GM19240 (cell line): ENCODE data around the gene ECD.

ENCODE experiments used
- DNase-seq: peaks from one replicate; pipeline ENCODE4 v3.0.0; 2011; ENCODE audit warnings: low spot score; ENCODE audit not compliant: insufficient read length

Gene ECD

DNA sequence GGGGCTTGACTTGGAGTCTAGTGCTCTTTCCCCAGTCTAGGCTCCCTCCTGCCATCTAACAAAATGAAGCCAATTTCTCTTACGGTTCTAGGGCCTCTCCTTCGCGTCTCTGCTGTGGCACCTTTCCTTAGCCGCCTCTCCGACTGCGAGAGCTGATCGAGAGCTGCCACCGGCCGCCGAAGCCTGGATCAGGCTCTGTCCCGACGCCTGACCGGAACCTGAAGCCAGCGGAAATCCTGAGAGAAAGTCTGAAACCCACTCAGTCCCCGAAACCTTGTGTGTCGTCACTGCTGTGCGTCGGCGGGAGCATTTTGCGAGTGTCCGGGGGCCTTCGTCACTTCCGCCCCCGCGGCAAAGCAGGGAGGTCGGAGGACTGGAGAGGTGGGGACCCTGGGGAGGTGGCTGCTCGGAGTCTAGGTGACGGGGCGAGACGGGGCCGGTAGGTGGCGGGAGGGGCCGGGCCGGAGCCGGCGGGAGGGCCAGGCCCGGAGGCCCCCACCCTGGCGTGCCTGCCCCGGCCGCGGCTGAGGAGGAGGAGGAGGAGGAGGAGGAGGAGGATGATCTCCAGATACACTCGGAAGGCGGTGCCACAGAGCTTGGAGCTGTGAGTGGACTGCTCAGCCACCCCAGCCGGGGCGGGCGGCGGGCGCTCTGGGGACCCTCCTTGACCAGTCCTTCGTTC is at the start of gene ECD, which contains the start of gene FAM149B1:
Gene ECD (minus strand): TSS at position 226 of the 682 bp plus-strand sequence. CDS start 4,071 bp downstream, outside the sequence.
Gene FAM149B1 (plus strand): TSS at position 337 of the 682 bp plus-strand sequence. CDS start 221 bp downstream, at position 558.
- DNase-seq = peak; percentile 77

DNA sequence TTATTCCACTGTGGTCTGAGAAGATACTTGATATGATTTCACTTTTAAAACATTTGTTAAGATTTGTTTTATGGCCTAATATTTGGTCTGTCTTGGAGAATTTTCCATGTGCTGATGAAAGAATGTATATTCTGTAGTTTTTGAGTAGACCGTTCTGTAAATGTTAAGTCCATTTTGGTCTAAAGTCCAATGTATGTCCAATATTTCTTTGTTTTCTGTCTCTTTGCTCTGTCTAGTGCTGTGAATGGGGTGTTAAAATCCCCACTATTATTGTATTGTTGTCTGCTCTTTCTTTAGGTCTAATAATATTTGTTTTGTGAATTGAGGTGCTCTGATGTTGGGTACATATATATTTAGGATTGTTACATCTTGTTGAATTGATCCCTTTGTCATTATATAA is 47.9 kb upstream of the ECD start:
- DNase-seq = no peak

DNA sequence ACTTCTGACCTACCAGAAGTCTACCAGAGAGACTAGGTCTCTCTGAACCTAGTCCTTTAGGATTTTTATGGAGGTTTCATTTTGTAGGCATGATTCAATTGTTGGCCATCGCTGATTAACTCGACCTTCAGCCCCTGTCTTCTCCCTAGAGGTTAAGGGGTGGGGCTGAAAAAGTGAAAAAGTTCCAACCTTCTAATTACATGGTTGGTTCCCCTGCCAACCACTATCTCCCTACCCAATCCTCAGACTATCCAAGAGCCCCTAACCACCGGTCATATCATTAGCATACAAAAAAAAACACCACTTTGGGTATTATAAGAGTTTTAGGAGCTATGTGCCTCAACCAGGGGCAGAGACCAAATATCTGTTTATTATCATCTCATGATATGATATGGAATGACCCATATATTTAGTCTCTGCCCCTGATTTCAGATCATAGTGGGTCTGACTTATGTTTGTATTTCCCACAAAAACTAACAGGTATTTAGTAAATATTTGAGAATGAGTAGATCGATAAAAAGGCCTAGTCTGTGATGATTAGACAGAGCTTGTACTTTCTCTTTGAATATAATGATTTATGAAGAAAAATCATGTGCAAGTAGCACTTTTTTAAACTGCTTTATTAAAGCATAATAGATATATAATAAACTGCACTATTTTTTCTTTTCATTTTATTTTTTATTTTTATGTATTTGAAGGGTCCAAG is 43.5 kb upstream of the ECD start:
- DNase-seq = no peak

DNA sequence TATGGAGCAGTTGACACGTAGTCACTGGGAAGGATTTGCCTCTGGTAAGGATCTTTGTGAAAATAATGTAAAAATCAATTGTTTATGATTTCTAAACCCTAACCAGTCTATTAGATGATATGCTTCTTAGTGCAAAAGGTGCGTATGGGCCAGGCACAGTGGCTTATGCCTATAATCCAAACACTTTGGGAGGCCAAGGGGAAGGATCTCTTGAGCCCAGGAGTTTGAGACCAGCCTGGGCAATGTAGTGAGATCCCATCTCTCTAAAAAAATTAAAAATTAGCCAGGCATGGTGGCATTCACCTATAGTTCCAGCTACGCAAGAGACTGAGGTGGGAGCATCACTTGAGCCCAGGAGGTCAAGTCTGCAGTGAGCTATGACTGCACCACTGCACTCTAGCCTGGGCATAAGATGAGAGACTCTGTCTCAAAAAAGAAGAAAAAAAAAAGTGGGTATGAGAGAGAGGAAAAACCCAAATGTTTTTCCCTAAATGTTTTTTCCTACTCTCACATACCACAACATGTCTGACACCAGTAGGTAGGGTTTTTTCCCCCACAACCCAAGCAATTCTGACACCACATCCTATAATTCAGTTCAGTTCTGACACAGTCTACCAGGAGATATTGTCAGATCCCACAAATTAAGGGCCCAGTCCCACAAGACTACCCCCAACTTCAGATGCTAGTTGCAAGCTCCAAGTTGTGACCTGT is 42.7 kb upstream of the ECD start:
- DNase-seq = no peak

DNA sequence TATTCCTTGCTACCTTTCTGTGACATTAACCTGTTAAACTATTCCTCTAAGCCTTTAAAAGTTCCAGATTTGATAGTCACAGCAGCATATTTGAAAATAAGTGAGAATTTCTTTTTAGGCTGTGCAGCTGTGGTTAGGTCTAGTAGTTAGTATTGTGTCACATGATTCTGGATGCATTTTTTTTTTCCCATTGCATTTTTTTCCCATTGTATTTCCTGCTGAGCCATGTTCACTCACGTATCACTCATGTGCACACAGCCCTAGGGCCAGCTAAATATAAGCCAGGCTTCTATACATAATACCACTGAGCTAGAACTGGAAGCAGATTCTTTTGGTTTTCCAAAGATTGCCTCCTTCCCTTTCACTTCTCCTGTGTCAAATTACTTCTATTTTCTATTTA is 41.9 kb upstream of the ECD start:
- no peak for DNase-seq

DNA sequence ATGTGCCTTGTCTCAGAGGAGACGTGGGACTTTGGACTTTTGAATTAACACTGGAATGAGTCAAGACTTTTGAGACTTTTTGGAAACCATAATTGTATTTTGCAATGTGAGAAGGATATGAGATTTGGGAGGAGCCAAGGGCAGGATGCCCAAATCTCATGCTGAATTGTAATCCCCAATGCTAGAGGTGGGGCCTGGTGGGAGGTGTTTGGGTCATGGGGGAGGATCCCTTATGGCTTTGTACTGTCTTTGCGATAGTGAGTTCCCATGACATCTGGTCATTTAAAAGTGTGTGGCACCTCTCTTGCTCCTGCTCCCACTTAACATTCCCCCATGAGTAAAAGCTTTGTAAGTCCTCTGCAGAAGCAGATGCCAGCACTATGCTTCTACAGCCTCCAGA is 40.1 kb upstream of the ECD start:
- DNase-seq = no peak

DNA sequence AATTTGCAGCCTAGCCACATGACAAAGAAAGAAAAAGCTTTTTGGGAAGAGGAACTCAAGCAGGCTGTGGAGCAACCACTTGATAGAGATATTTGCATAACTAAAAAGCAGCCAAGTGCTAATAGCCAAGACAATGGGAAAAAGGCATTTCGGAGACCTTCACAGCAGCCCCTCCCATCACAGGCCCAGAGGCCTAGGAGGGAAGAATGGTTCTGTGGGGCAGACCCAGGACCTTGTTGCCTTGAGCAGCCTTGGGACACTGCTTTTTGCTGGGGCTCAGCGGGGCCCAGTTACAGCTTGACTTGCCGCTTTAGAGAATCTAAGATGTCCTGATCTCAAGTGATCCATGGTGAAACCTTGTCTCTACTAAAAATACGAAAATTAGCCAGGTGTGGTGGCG is 38.6 kb upstream of the ECD start:
- DNase-seq = no peak

DNA sequence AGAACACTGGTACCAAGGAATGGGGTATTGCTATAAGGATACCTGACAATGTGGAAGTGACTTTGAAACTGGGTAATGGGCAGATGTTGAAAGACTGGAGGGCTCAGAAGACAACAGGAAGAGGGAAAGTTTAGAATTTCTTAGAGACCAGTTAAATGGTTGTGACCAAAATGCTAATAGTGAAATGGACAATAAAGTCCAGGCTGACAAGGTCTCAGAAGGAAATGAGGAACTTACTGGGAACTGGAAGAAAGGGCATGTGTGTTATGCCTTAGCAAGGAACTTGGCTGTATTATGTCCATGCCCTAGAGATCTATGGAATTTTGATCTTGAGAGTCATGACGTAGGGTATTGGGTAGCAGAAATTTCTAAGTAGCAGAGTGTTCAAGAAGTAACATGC is 38.1 kb upstream of the ECD start:
- no peak for DNase-seq

DNA sequence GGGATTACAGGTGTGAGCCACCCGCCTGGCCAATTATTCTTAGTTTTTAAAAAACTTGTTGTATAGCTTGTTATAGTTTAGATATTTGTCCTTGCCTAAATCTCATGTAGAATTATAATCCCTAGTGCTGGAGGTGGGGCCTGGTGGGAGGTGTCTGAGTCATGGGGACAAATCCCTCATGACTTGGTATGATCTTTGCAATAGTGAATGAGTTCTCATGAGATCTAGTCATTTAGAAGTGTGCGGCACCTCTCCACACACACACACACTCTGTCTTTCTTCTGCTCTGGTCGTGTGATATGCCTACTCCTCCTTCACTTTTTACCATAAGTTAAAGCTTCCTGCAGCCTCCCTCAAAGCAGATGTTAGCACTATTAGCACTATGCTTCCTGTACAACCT is 37.3 kb upstream of the ECD start:
- DNase-seq = no peak

DNA sequence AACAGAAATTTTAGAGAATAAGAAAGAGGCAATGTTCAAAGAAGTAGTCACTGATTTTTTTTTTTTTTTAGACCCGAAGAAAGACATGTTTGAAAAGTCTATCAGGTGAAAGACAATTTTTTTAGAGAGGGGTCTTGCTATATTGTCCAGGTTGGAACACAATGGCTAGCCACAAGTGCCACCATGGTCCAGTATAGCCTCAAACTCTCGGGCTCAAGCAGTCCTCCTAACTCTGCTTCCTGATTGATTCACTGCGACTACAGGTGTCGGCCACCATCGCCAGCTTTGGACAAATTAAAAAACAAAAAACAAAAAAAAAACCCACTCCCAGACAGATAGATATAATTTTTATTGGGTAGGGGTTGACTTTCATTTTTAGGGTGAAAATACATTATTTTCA is 22.4 kb upstream of the ECD start:
- DNase-seq = no peak

DNA sequence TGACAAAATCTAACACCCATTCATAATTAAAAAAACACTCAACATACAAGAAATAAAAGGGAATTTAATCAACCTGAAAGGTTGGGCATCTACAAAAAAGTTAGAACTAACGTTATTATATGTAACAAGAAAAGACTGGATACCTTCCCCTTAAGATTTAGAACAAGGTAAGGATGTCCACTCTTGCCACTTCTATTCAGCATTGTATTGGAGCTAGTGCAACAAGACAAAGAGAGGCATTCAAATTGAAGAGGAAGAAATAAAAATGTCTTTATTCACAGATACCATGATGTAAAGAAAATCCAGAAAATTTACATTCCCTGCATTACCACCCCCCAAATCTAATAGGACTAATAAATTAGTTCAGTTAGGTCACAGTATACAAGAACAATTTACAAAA is 18.5 kb upstream of the ECD start:
- no peak for DNase-seq

DNA sequence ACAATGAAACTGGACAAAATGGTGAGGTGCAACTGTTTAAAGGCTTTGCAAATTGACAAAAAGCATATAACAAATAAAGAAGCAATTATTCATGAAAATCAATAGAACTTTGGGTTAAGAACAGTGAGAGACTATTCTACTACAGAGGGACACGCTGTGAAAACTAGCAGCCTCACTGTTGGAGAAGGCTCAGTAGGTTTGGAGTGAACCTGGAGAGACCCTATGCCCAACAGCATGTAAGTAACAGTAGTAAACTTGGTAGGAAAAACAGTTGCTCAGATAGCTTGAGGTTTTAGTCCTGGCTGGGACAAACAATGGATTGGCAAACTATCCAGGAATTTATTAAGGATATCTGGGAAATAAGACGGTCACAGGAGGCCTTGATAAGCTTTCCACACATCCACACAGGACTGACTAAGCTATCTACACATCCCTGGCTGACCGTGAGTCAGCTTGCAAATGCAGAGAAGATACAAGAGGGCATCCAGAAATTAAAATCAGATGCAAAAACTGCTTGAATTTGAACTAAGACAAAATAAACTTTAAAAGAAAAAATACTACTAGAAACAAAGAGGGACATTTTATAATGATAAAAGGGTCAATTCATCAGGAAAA is 16.0 kb upstream of the ECD start:
- DNase-seq = no peak

DNA sequence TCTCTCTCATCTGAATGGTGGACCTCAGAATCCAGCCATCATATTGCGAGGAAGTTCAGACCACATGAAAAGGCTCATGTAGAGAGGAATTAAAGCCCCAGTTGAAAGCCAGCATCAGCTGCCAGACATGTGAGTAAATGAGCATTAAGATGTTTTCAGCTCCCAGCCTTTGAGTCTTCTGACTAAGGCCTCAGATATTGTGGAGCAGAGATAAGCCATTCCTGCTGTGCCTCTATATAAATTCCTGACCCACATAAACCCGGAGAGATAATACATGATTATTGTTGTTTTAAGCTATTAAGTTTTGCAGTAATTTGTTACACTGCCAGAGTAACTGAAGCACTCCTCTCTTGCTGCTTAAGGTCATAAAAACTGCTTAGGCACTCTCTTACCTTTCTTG is 14.8 kb upstream of the ECD start:
- no peak for DNase-seq

DNA sequence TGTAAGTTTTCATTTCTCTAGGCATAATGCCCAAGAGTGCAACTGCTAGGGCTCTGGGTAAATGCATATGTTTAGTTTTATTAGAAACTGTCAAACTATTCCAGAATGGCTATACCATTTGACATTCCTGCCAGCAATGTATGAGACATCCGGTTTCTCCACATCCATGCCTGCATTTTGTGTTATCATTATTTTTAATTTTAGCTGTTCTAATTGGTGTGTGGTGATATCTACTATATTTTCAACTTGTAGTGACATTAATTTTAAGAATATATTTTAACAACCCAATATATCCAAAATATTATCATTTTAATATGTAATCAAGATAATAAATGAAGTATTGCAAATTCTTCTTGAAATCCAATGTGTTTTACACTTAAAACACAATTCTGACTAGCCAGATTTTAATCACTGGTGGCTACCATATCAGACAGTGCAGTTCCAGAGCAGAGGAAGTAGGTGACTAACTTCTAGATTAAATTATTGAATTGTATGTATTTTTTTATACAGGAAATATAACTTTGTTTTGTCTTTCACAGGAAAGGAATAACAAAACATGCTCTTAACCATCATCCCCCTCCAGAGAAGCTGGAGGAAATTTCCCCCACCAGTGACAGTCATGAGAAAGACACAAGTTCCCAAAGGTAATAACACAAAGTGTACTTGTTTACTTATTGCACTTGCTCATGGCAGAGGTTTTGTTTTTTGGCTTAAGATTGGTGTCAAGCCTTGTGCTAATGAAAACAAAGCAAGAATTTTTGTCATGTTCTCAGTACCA is 6.5 kb upstream of the ECD start:
- no peak for DNase-seq

DNA sequence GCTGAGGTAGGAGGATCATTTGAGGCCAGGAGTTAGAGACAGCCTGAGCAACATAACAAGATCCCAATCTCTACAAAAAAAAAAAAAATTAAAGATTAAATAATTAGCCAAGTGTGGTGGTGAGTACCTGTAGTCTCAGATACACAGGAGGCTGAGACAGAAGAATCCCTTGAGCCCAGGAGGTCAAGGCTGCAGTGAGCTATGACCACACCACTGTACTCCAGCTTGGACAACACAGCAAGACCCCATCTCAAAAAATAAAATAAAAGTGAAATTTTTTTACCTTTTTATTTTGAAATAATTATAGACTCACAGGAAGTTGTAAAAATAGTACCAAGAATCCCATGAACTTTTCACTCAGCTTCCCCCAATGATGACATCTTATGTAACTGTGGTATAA is 5.1 kb upstream of the ECD start:
- no peak for DNase-seq

DNA sequence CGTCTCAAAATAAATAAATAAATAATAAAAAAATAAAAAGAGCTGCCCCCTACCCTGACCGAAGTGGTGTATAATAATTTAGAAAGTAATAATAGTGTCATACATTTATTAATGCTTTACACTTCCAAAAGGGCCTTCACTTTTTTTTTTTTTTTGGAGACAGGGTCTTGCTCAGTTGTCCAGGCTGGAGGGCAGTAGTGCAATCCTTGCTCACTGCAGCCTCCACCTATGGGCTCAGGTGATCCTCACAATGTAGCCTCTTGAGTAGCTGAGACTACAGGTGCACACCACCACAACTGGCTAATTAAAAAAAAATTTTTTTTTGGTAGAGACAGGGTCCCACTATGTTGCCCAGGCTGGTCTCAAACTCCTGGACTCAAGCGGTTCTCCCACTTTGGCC is 1.5 kb upstream of the ECD start:
- no peak for DNase-seq

DNA sequence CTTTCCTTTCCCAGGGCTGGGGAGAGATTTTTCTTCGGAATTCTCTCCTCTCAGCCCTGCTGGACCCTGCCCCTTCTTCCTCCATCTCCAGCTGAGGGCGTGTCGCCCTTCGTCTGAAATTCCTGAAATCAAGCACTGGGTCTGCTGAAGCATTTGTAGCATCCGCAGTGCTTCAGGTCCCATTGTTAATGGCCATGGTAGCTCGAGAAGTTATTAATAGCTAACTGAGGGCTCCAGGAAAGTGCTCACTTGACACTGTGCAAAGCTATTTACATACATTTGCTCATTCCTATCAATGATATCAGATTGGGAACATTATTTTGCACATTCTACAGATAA is 626 bp upstream of the ECD start:
- DNase-seq = no peak

DNA sequence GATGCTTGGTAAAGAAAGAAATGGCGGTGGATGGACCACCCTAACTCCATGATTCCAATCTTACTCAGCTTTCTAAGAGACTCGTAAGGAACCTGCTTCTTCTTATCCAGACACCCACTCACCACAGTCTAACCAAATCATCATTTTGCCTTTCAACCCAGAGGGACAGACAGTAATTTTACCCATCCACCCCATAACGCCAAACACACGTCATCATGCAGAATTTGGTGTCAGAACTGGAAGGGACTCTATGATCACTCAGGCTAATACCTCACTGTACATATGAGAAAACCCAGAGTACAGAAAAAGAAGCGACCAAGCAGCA is 388 bp downstream of the ECD start:
- no peak for DNase-seq

DNA sequence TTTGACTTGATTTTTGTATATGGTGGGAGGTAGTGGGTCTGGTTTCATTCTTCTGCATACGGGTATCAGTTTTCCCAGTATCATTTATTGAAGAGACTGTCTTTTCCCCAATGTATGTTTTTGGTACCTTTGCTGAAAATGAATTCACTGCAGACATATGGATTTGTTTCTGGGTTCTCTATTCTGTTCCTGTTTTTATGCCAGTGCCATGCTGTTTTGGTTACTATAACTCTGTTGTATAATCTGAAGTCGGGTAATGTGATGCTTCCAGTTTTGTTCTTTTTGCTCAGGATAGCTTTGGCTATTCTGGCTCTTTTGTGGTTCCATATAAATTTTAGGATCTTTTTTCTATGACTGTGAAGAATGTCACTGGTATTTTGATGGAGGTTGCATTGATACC is 836 bp downstream of the ECD start:
- no peak for DNase-seq

DNA sequence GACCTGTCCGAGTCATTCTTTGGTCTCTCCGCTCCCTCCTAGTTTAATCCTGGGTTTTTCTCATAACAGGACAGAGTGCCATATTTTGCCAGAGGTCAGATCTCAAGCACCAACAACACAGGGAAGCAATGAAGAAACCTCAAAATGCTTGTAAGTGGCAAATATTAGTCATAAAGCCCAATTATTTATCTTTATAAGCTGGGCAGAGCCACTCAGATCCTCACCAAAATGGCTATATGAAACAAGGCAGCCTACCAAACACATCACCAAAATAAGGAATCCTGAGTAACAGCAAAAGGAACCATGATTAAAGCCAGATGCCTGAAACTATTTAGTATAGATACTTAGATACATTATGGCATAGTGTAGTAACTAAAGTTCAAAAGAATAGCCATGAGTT is 4.7 kb downstream of the ECD start:
- no peak for DNase-seq

DNA sequence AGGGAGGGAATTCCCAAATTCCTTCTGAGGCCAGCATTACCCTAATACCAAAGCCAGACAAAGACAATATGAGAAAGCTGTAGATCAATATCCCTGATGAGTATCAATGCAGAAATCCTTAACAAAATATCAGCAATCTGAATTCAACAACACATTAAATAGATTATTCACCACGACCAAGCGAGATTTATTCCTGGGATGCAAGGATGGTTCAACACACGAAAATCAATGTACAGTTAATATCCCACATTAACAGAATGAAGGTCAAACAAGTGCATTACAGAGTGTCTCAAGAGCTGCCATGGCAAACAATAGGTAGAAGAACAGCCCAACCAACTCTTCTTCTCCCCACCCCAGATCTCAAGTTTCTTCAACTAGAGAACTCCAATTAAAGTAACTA is 6.1 kb downstream of the ECD start:
- no peak for DNase-seq

DNA sequence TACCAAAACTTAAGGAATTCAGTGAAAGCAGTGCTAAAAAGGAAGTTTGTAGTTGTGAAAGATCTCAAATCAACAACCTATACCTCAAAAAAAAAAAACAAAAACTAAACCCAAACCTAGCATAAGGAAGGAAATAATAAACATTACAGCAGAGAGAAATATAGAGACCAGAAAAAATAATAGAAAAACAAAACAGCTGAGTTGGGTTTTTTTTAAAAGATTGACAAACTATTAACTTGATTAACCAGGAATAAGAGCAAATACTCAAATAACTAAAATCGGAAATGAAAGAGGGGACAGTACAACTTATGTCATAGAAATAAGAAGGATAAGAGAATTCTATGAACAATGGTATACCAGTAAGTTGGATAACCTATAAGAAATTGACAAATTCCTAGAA is 6.7 kb downstream of the ECD start:
- DNase-seq = no peak
